A549 (cell line): ENCODE results near the gene PTTG1IP. TPM values are rescaled to one million over a fixed set of nuclear protein-coding genes. Genes with fewer than 3 reads are reported as not detected.

Source experiments
- ATAC-seq, 2 experiments: fragments of 200-7000 bp in 1 of 2; fragments of >200 bp in 1 of 2; cut with Nextera tagmentation in 1 of 2; cut with Tn5 transposase in 1 of 2; 3 replicates each; pipeline versions ENCODE4 v1.8.0 to v1.9.1; 2018 to 2020; ENCODE audit warnings: mild to moderate bottlenecking in 1 of 2, moderate library complexity in 1 of 2
- CTCF ChIA-PET: fragments of 300-600 bp; sonication (Branson Sonifier 250); formaldehyde crosslinking; extraction: SDS; loops from one replicate; lab custom pipeline; 2021; ENCODE audit warnings: antibody characterized with exemption, inconsistent platforms; lab: Yijun Ruan, JAX
- POLR2A ChIA-PET: fragments of 350-600 bp; formaldehyde crosslinking; extraction: SDS; loops from one replicate; lab custom pipeline; 2021; ENCODE audit warnings: antibody characterized with exemption, inconsistent platforms; lab: Yijun Ruan, JAX
- DNase-seq, 2 experiments: peaks; one replicate each; pipeline versions ENCODE4 v3.0.0 to v3.0.0-alpha.2; 2011 to 2016; ENCODE audit warnings: low read depth in 1 of 2, low spot score in 1 of 2
- FAIRE-seq: peaks from 2 replicates; lab custom pipeline; 2011; peaks lifted over from hg19 to GRCh38; lab: Jason Lieb, UNC
- H3K27ac ChIP-seq, 2 experiments: fragments of >200 bp; sonication (Bioruptor Twin); formaldehyde crosslinking; 3 replicates each; pipeline ENCODE4 v1.5.1; 2016 to 2017
- H3K4me1 ChIP-seq: fragments of >200 bp; sonication (Bioruptor Twin); formaldehyde crosslinking; 3 replicates; pipeline ENCODE4 v1.6.1; 2016
- H3K4me2 ChIP-seq: fragments of >200 bp; sonication (Bioruptor Twin); formaldehyde crosslinking; 3 replicates; pipeline ENCODE4 v1.6.1; 2016
- H3K4me3 ChIP-seq: fragments of >200 bp; sonication (Bioruptor Twin); formaldehyde crosslinking; 3 replicates; pipeline ENCODE4 v1.5.1; 2016
- H3K9me3 ChIP-seq: fragments of >200 bp; sonication (Bioruptor Twin); formaldehyde crosslinking; 3 replicates; pipeline ENCODE4 v1.6.1; 2016
- BHLHE40 ChIP-seq: IDR thresholded peaks from 2 replicates; pipeline ENCODE4 v1.6.1; 2012; ENCODE audit warnings: low read depth, low read length, inconsistent platforms
- CHD4 ChIP-seq: fragments of 200-600 bp; sonication (generic); IDR thresholded peaks from 2 replicates; pipeline ENCODE4 v1.6.1; 2016; ENCODE audit warnings: antibody characterized with exemption, mild to moderate bottlenecking, borderline replicate concordance
- EP300 ChIP-seq, 2 experiments: fragments of >200 bp; sonication (Bioruptor Twin); formaldehyde crosslinking; IDR thresholded peaks; 2 replicates in 1 of 2; 3 replicates in 1 of 2; pipeline ENCODE4 v1.6.1; 2016 to 2017
- FOSL2 ChIP-seq, 2 experiments: fragments of 450-650 bp in 1 of 2; fragments of >200 bp in 1 of 2; sonication (Bioruptor Twin) in 1 of 2; formaldehyde crosslinking; IDR thresholded peaks; 2 replicates each; pipeline versions ENCODE4 v1.5.0 to v1.6.1; 2016 to 2020; ENCODE audit warnings: mild to moderate bottlenecking in 1 of 2, moderate library complexity in 1 of 2
- FOXS1 ChIP-seq: fragments of 250-450 bp; sonication (Bioruptor Pico); IDR thresholded peaks from 2 replicates; pipeline ENCODE4 v1.5.0; 2020; ENCODE audit warnings: mild to moderate bottlenecking, moderate library complexity
- HDAC2 ChIP-seq: fragments of 200-600 bp; sonication (generic); IDR thresholded peaks from 2 replicates; pipeline ENCODE4 v1.6.1; 2016
- HOXA7 ChIP-seq: fragments of 250-450 bp; sonication (Bioruptor Pico); IDR thresholded peaks from 2 replicates; pipeline ENCODE4 v1.5.0; 2020; ENCODE audit warnings: mild to moderate bottlenecking, moderate library complexity
- HOXB13 ChIP-seq: fragments of 250-450 bp; sonication (Bioruptor Pico); IDR thresholded peaks from 2 replicates; pipeline ENCODE4 v1.5.0; 2020; ENCODE audit warnings: low read depth, mild to moderate bottlenecking, moderate library complexity
- HOXB5 ChIP-seq: fragments of 250-450 bp; sonication (Bioruptor Pico); IDR thresholded peaks from 2 replicates; pipeline ENCODE4 v1.5.0; 2020; ENCODE audit warnings: mild to moderate bottlenecking, moderate library complexity
- NR3C1 ChIP-seq: fragments of >200 bp; sonication (Bioruptor Twin); formaldehyde crosslinking; IDR thresholded peaks from 3 replicates; pipeline ENCODE4 v1.6.1; 2017
- POLR2AphosphoS2 ChIP-seq: conservative IDR thresholded peaks from 2 replicates; pipeline ENCODE4 v1.6.1; 2012; ENCODE audit warnings: low read length, improper control_type of control experiment, inconsistent platforms
- RAD21 ChIP-seq, 2 experiments: fragments of >200 bp in 1 of 2; sonication (Bioruptor Twin) in 1 of 2; formaldehyde crosslinking in 1 of 2; IDR thresholded peaks in 1 of 2; conservative IDR thresholded peaks in 1 of 2; 2 replicates in 1 of 2; 3 replicates in 1 of 2; pipeline ENCODE4 v1.6.1; 2012 to 2018; ENCODE audit warnings: inconsistent platforms in 1 of 2
- RARB ChIP-seq: fragments of 250-450 bp; sonication (Bioruptor Pico); IDR thresholded peaks from 2 replicates; pipeline ENCODE4 v1.8.0; 2021; ENCODE audit warnings: mild to moderate bottlenecking, moderate library complexity
- SMC3 ChIP-seq: fragments of >200 bp; sonication (Bioruptor Twin); formaldehyde crosslinking; IDR thresholded peaks from 3 replicates; pipeline ENCODE4 v1.6.1; 2018; ENCODE audit warnings: inconsistent platforms
- ZFP36 ChIP-seq: fragments of 450-650 bp; IDR thresholded peaks from 2 replicates; pipeline ENCODE4 v1.6.1; 2014; ENCODE audit warnings: borderline replicate concordance; ENCODE audit not compliant: partially characterized antibody
- ZNF302 ChIP-seq: fragments of 250-450 bp; sonication (Bioruptor Pico); IDR thresholded peaks from 2 replicates; pipeline ENCODE4 v1.9.0; 2021; ENCODE audit warnings: inconsistent platforms, mild to moderate bottlenecking, moderate library complexity
- WGBS: methylation state at CpG from one replicate; pipeline ENCODE4 v1.1.6; 2017; ENCODE audit errors: missing lambda C conversion rate; 5-methylcytosine and 5-hydroxymethylcytosine counted together
- polyA plus RNA-seq, 4 experiments: library from polyadenylated mRNA; depleted of rRNA in 3 of 4; stranded (reverse); fragments of >200 nt; fragmentation: RNase III in 1 of 4; extraction: RNeasy Plus Mini Kit Qiagen cat#74134 plus additional on column Dnase treatment in 1 of 4; gene quantifications; 2 replicates in 3 of 4; 3 replicates in 1 of 4; pipeline ENCODE4 v1.2.3, GENCODE V29; 2011 to 2017
- TF ChIP-seq, protein P1 (sequence below): fragments of >200 bp; sonication (Bioruptor Twin); formaldehyde crosslinking; IDR thresholded peaks from 3 replicates; pipeline ENCODE4 v1.5.1; 2016
- TF ChIP-seq, protein P2 (sequence below): IDR thresholded peaks from 2 replicates; pipeline ENCODE4 v1.6.1; 2012
- TF ChIP-seq, protein P3 (sequence below): fragments of 450-650 bp; IDR thresholded peaks from 2 replicates; pipeline ENCODE4 v1.6.1; 2014; ENCODE audit warnings: antibody characterized with exemption
- TF ChIP-seq, protein P4 (sequence below): fragments of >200 bp; sonication (Bioruptor Twin); formaldehyde crosslinking; IDR thresholded peaks from 2 replicates; pipeline ENCODE4 v1.6.1; 2016
- TF ChIP-seq, protein P5 (sequence below): fragments of 150-350 bp; IDR thresholded peaks from 2 replicates; pipeline ENCODE4 v1.6.1; 2014; ENCODE audit warnings: low read depth, mild to moderate bottlenecking, low read length
- TF ChIP-seq, protein P6 (sequence below): IDR thresholded peaks from 2 replicates; pipeline ENCODE4 v1.6.1; 2012; ENCODE audit warnings: low read depth, borderline replicate concordance

Gene PTTG1IP
- polyA plus RNA-seq, 2 of the 4 experiments (the other 2 are of a cell fraction) = 98.7 to 99.4 TPM

DNA sequence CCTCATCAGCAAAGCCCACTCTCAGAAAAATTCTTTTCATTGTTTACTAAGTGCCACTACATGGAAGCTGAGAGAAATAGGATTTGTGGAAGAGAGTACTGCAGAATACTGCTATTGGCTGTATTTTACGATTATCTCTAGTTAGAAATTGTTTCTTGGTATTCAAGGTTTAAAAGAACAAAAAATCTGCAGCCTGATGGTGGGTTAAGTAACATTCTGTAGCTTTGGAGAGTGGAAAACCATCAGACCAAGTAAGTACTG lies 27.3 kb downstream of the PTTG1IP start:
- H3K27ac ChIP-seq = peak overlapping the region; percentile 51 to 79; a peak in 5 of 6 replicates
- POLR2A ChIA-PET = no interaction called here
- DNase-seq = no peak
- 30% methylated on average over 1 of the region's 1 CpG for WGBS
- TF ChIP-seq, protein P1, sequence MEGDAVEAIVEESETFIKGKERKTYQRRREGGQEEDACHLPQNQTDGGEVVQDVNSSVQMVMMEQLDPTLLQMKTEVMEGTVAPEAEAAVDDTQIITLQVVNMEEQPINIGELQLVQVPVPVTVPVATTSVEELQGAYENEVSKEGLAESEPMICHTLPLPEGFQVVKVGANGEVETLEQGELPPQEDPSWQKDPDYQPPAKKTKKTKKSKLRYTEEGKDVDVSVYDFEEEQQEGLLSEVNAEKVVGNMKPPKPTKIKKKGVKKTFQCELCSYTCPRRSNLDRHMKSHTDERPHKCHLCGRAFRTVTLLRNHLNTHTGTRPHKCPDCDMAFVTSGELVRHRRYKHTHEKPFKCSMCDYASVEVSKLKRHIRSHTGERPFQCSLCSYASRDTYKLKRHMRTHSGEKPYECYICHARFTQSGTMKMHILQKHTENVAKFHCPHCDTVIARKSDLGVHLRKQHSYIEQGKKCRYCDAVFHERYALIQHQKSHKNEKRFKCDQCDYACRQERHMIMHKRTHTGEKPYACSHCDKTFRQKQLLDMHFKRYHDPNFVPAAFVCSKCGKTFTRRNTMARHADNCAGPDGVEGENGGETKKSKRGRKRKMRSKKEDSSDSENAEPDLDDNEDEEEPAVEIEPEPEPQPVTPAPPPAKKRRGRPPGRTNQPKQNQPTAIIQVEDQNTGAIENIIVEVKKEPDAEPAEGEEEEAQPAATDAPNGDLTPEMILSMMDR = peak; percentile 0; the same call in 1 of the 3 replicates
- TF ChIP-seq EP300 (IDR thresholded peaks at IDR 0.05) = no peak
- ATAC-seq = no peak
- H3K4me2 ChIP-seq = peak overlapping the region; percentile 83
- H3K4me1 ChIP-seq = peaks cover 12% of the 10 kb centered on the region
- CTCF ChIA-PET = interaction anchor here (0.6 to 1.8 kb wide), 13 partner anchors 8 to 92 kb away, joined by 3 to 6 read pairs (median 4); no protein-coding TSS in a partner anchor
- H3K4me3 ChIP-seq = peak overlapping the region; percentile 22
- FAIRE-seq = no peak
- H3K9me3 ChIP-seq = no peaks in the 10 kb centered on the region

DNA sequence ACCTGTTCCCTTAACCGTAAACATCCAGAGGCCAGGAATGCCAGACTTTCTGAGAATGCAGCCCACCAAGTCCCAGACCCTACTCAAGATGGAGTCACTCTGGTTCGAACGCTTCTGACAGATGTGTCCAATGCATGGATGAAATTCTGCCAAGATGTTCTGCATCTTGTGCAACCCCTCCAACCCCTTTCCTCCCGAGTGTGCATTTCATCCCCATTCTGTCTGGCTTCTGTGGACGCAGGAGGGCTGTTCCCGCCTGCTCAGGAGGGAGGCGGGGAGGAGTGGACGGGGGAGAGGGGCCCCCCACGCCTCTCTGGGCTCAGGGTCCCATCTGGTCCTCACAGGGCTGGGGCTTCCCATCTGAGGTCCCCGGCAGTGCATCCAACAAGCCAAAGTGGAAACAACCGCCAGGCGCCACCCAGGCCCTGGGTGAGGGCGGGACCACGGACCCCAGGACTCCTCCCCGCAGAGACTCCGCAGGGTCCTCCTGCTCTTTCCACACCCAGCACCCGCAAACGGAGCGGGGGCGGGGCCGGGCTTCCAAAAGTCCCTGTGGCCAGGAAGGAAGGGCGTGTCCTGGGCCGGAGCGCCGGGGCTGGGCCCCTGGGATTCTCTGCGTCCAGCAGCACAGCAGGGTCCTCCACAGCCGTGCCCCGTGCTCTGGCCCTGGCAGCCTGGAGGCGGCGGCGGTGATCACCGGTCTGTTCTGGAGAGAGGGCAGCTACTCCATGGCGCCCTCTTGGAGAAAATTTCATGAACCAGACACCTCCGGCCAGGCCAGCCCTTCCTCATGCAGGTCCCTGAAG lies 27.9 kb downstream of the PTTG1IP start:
- no peak for TF ChIP-seq BHLHE40
- no peak for TF ChIP-seq HOXA7 (CRISPR knock-in tag)
- no peak for TF ChIP-seq CHD4
- peak; percentile 54 for TF ChIP-seq ZFP36
- TF ChIP-seq, protein P1 = peak; percentile 48
- no peak for TF ChIP-seq HOXB13
- TF ChIP-seq RARB = no peak
- peak; percentile 17 to 41; a peak in 3 of 5 replicates for TF ChIP-seq RAD21 (conservative IDR thresholded peaks at IDR 0.05 in 1 of 2, IDR thresholded peaks at IDR 0.05 in 1 of 2)
- TF ChIP-seq, protein P2, sequence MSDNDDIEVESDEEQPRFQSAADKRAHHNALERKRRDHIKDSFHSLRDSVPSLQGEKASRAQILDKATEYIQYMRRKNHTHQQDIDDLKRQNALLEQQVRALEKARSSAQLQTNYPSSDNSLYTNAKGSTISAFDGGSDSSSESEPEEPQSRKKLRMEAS = no peak
- TF ChIP-seq, protein P3, sequence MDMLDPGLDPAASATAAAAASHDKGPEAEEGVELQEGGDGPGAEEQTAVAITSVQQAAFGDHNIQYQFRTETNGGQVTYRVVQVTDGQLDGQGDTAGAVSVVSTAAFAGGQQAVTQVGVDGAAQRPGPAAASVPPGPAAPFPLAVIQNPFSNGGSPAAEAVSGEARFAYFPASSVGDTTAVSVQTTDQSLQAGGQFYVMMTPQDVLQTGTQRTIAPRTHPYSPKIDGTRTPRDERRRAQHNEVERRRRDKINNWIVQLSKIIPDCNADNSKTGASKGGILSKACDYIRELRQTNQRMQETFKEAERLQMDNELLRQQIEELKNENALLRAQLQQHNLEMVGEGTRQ = no peak
- TF ChIP-seq SMC3 = peak; percentile 33; the same call in 2 of the 3 replicates
- FAIRE-seq (no peak), ATAC-seq (peak; percentile 89 to 92), DNase-seq (peak; percentile 60 to 77)
- 47% methylated on average over 10 of the region's 34 CpGs for WGBS
- H3K4me2 ChIP-seq = peak overlapping the region; percentile 83
- peak overlapping the region; percentile 22 for H3K4me3 ChIP-seq
- peak overlapping the region; percentile 51 to 79; a peak in 5 of 6 replicates for H3K27ac ChIP-seq
- ChIA-PET POLR2A (no interaction called here), CTCF (interaction anchor here (0.7 to 1.8 kb wide), 11 partner anchors 9 to 92 kb away, joined by 3 to 6 read pairs (median 4); no protein-coding TSS in a partner anchor)
- H3K9me3 ChIP-seq = no peaks in the 10 kb centered on the region
- H3K4me1 ChIP-seq = peaks cover 12% of the 10 kb centered on the region

DNA sequence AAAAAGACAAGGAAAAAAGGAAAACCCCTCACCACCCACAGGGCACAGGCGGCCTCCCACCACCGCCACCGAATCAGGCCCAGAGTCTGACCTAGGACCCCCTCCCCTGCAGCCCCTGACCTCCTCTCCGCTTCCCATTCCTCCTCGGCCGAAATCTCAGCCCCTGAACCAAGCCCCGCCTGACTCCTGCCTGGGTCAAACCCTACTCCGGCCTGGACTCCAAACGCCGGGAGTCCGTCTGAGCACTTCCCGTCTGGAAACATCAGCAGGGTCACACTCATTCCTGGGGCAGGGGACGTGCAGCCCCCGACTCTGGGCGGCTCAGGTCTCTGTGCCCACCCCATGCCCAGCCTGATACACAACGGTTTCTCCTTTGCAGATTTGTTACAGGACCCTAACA lies 29.2 kb downstream of the PTTG1IP start:
- ATAC-seq = no peak
- CTCF ChIA-PET = no interaction called here
- H3K9me3 ChIP-seq = no peaks in the 10 kb centered on the region
- H3K4me1 ChIP-seq = peaks cover 12% of the 10 kb centered on the region
- DNase-seq = no peak
- H3K27ac ChIP-seq = no peak overlapping the region
- H3K4me2 ChIP-seq = no peak overlapping the region
- no peak for FAIRE-seq
- POLR2A ChIA-PET = no interaction called here
- 85% methylated on average over 15 of the region's 16 CpGs for WGBS
- H3K4me3 ChIP-seq = no peak overlapping the region
- TF ChIP-seq, protein P4, sequence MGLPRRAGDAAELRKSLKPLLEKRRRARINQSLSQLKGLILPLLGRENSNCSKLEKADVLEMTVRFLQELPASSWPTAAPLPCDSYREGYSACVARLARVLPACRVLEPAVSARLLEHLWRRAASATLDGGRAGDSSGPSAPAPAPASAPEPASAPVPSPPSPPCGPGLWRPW = no peak
- TF ChIP-seq, protein P5, sequence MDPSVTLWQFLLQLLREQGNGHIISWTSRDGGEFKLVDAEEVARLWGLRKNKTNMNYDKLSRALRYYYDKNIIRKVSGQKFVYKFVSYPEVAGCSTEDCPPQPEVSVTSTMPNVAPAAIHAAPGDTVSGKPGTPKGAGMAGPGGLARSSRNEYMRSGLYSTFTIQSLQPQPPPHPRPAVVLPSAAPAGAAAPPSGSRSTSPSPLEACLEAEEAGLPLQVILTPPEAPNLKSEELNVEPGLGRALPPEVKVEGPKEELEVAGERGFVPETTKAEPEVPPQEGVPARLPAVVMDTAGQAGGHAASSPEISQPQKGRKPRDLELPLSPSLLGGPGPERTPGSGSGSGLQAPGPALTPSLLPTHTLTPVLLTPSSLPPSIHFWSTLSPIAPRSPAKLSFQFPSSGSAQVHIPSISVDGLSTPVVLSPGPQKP = no peak
- TF ChIP-seq HDAC2 (no peak), HOXB5 (no peak), POLR2AphosphoS2 (no peak), ZNF302 (CRISPR knock-in tag) (no peak), FOXS1 (CRISPR knock-in tag) (no peak), HOXB13 (no peak), NR3C1 (no peak), HOXA7 (CRISPR knock-in tag) (no peak), FOSL2 (IDR thresholded peaks at IDR 0.05) (no peak), FOSL2 (CRISPR knock-in tag; IDR thresholded peaks at IDR 0.05) (no peak)
- TF ChIP-seq, protein P6, sequence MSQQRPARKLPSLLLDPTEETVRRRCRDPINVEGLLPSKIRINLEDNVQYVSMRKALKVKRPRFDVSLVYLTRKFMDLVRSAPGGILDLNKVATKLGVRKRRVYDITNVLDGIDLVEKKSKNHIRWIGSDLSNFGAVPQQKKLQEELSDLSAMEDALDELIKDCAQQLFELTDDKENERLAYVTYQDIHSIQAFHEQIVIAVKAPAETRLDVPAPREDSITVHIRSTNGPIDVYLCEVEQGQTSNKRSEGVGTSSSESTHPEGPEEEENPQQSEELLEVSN = no peak
